ENCODE results near the gene KCNQ5. TPM values are rescaled to one million over a fixed set of nuclear protein-coding genes. Genes with fewer than 3 reads are reported as not detected.

Gene KCNQ5
- total RNA-seq, 1 experiment from 2014 or later = 2.0 TPM

GRCh38 chr6:73079978-73080377 lies 458.1 kb downstream of the KCNQ5 start:
- ChIA-PET CTCF (interaction anchor here (0.8 to 1.5 kb wide), 2 partner anchors 50 to 55 kb away, joined by 4 read pairs; no protein-coding TSS in a partner anchor), POLR2A (no interaction called here)
- ATAC-seq = no peak
- H3K36me3 Mint-ChIP-seq = no peaks in the 10 kb centered on the region
- no peak overlapping the region for H3K4me3 Mint-ChIP-seq
- peaks cover 74% of the 10 kb centered on the region for H3K4me1 Mint-ChIP-seq
- H3K27me3 Mint-ChIP-seq (ENCODE audit: low read depth) = no peaks in the 10 kb centered on the region
- TF ChIP-seq JUN (CRISPR knock-in tag; IDR thresholded peaks at IDR 0.05) (no peak), ZBTB43 (CRISPR knock-in tag; IDR thresholded peaks at IDR 0.05) (no peak), MAX (CRISPR knock-in tag; IDR thresholded peaks at IDR 0.05) (no peak), IRF1 (CRISPR knock-in tag; IDR thresholded peaks at IDR 0.05) (no peak), SMAD3 (CRISPR knock-in tag; IDR thresholded peaks at IDR 0.05; ENCODE audit: borderline replicate concordance) (no peak)
- H3K9me3 Mint-ChIP-seq = no peaks in the 10 kb centered on the region
- DNase-seq (ENCODE audit: low spot score) = no peak
- H3K27ac Mint-ChIP-seq = peak overlapping the region; percentile 82; the same call in 1 of the 2 replicates

- ATAC-seq (peak; percentile 31; the same call in 1 of the 2 replicates), DNase-seq (ENCODE audit: low spot score) (no peak)
- CTCF ChIA-PET = interaction anchor here (1.0 kb wide), 1 partner anchor 48 kb away, joined by 3 read pairs; no protein-coding TSS in a partner anchor
- Mint-ChIP-seq H3K27ac (0 out of 2 replicates have a peak overlapping the region, but pooled peaks have one; percentile 18), H3K9me3 (no peaks in the 10 kb centered on the region), H3K27me3 (ENCODE audit: low read depth) (no peaks in the 10 kb centered on the region), H3K4me1 (peaks cover 72% of the 10 kb centered on the region), H3K36me3 (no peaks in the 10 kb centered on the region), H3K4me3 (no peak overlapping the region)
- POLR2A ChIA-PET = no interaction called here
- no peak for TF ChIP-seq E2F1 (CRISPR knock-in tag; IDR thresholded peaks at IDR 0.05)
- TF ChIP-seq FOXJ3 (CRISPR knock-in tag; IDR thresholded peaks at IDR 0.05; ENCODE audit: borderline replicate concordance) = no peak
- TF ChIP-seq SOX15 (CRISPR knock-in tag; IDR thresholded peaks at IDR 0.05) = no peak
- TF ChIP-seq E2F5 (CRISPR knock-in tag; IDR thresholded peaks at IDR 0.05) = no peak
- no peak for TF ChIP-seq ZNF219 (CRISPR knock-in tag; IDR thresholded peaks at IDR 0.05; ENCODE audit: borderline replicate concordance)
Observed at GRCh38 chr6:73081955-73082354, 460.1 kb downstream of the KCNQ5 start.

GRCh38 chr6:73083886-73084285 lies 462.0 kb downstream of the KCNQ5 start:
- H3K36me3 Mint-ChIP-seq = no peaks in the 10 kb centered on the region
- H3K27ac Mint-ChIP-seq = no peak overlapping the region
- no peak for ATAC-seq
- no peak for DNase-seq (ENCODE audit: low spot score)
- ChIA-PET CTCF (no interaction called here), POLR2A (no interaction called here)
- no peak overlapping the region for H3K4me3 Mint-ChIP-seq
- peaks cover 56% of the 10 kb centered on the region for H3K4me1 Mint-ChIP-seq
- no peaks in the 10 kb centered on the region for H3K9me3 Mint-ChIP-seq
- H3K27me3 Mint-ChIP-seq (ENCODE audit: low read depth) = no peaks in the 10 kb centered on the region
- TF ChIP-seq PRRX2 (CRISPR knock-in tag; IDR thresholded peaks at IDR 0.05) (no peak), E2F4 (CRISPR knock-in tag; IDR thresholded peaks at IDR 0.05; ENCODE audit: borderline replicate concordance, low read depth) (no peak), ZNF121 (CRISPR knock-in tag; IDR thresholded peaks at IDR 0.05) (no peak), IRF2 (CRISPR knock-in tag; IDR thresholded peaks at IDR 0.05; ENCODE audit: borderline replicate concordance, low read depth) (no peak), RORB (CRISPR knock-in tag; IDR thresholded peaks at IDR 0.05) (no peak), FOXP4 (CRISPR knock-in tag; IDR thresholded peaks at IDR 0.05) (no peak), ZMAT4 (CRISPR knock-in tag; IDR thresholded peaks at IDR 0.05) (no peak), ZNF281 (CRISPR knock-in tag; IDR thresholded peaks at IDR 0.05) (no peak), ZBTB21 (CRISPR knock-in tag; IDR thresholded peaks at IDR 0.05; ENCODE audit: borderline replicate concordance) (no peak)

All from WTC11 (cell line).